GM12801 (cell line): ENCODE data around the gene AR.

Experiments
- TF ChIP-seq, protein P1 (sequence below): IDR thresholded peaks from one replicate; pipeline ENCODE4 v1.5.1; 2011; ENCODE audit warnings: control low read depth; ENCODE audit not compliant: insufficient read length; ENCODE audit errors: extremely low read depth

AR gene

DNA sequence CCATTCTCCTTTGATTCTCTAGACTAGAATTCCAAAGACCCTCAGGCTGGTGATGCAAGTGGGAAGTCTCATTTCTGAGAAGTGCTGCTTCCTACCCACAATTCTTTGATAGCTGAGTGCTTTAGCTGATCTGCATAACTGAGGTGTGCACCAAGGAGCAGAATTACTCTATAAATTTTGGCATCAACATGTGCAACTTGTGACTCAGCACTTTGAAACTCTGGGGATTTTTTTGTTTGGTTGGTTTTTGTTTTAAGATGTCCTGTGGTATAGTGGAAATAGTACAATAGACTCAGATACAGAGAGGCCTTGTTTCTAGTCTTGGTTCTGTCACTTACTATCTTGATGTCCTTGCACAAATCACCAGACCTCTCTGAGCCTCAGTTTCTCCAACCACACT, 148.4 kb downstream of the AR start:
- TF ChIP-seq, protein P1, sequence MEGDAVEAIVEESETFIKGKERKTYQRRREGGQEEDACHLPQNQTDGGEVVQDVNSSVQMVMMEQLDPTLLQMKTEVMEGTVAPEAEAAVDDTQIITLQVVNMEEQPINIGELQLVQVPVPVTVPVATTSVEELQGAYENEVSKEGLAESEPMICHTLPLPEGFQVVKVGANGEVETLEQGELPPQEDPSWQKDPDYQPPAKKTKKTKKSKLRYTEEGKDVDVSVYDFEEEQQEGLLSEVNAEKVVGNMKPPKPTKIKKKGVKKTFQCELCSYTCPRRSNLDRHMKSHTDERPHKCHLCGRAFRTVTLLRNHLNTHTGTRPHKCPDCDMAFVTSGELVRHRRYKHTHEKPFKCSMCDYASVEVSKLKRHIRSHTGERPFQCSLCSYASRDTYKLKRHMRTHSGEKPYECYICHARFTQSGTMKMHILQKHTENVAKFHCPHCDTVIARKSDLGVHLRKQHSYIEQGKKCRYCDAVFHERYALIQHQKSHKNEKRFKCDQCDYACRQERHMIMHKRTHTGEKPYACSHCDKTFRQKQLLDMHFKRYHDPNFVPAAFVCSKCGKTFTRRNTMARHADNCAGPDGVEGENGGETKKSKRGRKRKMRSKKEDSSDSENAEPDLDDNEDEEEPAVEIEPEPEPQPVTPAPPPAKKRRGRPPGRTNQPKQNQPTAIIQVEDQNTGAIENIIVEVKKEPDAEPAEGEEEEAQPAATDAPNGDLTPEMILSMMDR: no peak

DNA sequence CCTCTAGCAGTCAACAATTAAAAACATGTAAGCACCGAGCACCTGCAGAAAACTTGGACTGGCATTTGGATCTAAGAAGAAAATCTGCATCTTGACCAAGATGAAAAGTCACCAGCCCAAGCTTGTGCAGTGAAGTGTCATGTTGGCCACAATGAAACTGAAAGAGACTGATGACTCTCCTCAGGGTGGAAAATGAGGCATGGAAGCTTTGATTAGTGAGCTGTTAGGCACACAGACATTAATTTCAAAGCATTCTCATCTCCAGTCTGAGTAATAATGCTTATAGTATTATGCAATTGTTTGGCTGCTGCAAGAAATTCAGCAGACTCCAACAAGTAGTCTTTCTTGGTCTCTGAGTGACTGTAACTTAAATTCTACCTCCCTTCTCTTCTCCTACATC, 150.1 kb downstream of the AR start:
- TF ChIP-seq, protein P1: no peak

DNA sequence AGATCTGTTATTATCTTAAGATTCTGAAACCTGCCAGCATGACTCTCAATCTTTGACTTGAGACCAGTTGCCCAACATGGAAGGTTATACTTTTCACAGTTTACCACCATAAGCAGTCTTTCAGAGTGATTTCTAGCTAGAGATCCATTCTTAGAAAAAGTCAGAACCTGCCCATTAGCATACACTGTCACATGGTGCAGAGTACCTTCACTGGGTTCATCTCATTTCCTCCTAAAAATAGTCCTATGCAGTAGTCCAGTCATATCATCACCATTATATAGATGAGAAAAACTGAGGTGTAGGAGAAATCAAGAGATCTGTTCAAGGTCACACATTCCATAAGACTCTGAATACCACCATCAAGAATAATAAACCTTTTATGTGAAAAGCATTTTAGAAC, 153.6 kb downstream of the AR start:
- TF ChIP-seq, protein P1: no peak

DNA sequence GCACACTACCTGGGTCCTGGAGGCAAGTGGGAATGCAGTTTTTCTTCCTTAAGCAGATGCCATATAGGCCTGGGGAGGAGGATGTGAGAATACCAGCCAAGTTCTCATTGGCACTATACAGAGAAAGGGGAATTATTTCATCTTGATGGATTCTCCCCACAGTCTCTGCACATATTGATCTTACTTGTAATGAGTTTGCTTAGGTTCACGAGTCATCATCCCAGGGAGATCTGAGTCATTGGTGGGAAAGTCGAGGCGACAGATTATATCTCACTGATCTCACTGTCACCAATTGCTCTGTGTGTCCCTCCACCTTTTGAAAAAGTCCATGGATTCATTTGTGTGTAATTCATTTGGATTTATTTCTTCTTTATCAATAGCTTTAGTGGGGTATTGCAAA, 156.8 kb downstream of the AR start:
- TF ChIP-seq, protein P1: no peak

DNA sequence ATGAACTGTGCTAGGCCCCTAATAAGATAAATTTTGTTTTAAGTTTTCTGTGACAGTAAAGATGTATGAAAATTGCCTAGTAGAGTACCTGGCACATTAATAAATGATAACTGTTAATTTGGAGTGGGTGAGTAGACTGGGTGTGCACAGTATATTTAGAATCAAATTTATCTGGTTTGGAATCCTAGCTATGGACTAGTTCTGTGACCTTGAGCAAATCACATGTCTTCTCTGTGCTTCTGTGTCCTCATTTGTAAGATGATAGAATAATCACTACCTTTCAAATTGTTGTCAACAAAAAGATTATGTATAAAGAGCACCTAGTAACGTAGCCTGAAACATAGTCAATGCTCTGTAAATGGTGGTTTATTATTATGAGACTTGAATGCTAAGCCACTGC, 170.2 kb downstream of the AR start:
- TF ChIP-seq, protein P1: no peak

DNA sequence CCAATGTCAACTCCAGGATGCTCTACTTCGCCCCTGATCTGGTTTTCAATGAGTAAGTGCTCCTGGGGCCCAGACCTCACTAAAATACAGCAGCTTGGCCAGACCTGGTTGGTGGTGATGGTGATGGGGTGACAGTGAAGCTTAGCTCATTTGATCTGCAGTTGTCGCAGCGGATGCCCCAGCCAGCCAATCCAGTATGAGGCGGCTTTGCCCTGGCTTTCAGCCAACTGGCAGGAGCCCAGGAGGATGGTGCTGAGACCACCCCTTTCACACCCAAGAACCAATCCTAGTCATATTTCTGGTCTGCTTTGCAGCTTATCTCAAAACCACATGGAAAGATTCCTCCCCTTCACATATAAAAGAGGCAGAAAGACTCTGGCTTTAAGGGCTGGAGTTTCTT, 173.8 kb downstream of the AR start:
- TF ChIP-seq, protein P1: no peak

DNA sequence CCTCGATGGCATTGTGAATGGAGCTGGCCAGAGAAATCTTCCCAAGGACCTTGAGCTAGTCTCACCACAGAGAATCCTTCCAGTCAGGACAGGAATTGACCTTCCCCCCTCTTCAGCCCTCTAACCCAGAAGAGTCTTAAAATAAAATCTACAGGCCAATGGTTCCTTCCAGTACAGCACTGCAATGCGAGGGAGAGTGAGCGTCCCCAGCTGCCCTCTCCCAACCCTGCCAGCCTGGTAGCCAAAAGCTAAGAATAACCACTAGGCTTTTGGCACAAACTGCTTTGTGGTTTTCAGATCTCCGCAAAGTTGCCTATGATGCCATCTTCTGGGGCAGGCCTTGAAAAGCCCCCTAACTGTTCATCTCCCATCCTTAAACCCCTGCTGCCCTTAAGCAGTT, 175.1 kb downstream of the AR start:
- TF ChIP-seq, protein P1: no peak

DNA sequence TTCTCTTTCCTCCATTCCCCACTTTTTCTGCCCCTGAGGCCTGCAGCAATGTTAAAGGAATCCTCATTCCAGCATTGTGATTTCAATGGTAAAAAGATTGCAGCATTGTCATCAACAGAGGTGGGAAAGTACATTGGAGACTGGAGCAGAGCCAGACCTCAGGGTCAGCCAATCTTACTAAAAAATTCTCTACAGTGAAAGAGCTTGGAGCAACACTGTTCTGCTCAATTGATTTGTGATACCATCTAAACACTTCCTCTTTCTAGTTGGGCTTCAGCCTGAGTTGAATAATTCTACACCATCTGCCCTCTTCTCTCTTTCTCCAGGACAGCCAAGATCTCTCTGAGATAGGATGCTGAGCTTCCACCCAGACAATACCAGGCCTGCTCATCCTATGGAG, 176.5 kb downstream of the AR start:
- TF ChIP-seq, protein P1: no peak
